Naive thymus-derived CD4-positive, alpha-beta T cell (primary cell): ENCODE measurements around the gene TMEM229B. TPM values are rescaled to one million over a fixed set of nuclear protein-coding genes. Genes with fewer than 3 reads are reported as not detected.

Source experiments
- ATAC-seq: fragments of 150-1000 bp; cut with Tn5 transposase; 2 replicates; pipeline ENCODE4 v1.10.0; 2021; ENCODE audit warnings: mild to moderate bottlenecking, moderate library complexity
- CTCF ChIA-PET: fragments of 350-600 bp; sonication (Branson Sonifier 250); formaldehyde crosslinking; loops from one replicate; lab custom pipeline; 2021; ENCODE audit warnings: antibody characterized with exemption; lab: Charles Lee
- POLR2A ChIA-PET: fragments of 350-600 bp; sonication (Branson Sonifier 250); formaldehyde crosslinking; loops from one replicate; lab custom pipeline; 2021; ENCODE audit warnings: antibody characterized with exemption, inconsistent platforms; lab: Charles Lee
- DNase-seq, 9 donors: peaks; one replicate each; pipeline versions ENCODE4 v3.0.0 to v3.0.0-alpha.2; 2020 to 2022; ENCODE audit warnings: mixed read lengths in 1 of 9
- H3K27ac ChIP-seq: one replicate; pipeline ENCODE4 v1.7.0; 2013; ENCODE audit warnings: mild to moderate bottlenecking, low read depth, low read length, moderate library complexity
- H3K27me3 ChIP-seq, 2 donors: one replicate each; pipeline ENCODE4 v1.7.0; 2013; ENCODE audit warnings: low read length in 2 of 2, mild to moderate bottlenecking in 2 of 2, moderate library complexity in 2 of 2; ENCODE audit not compliant: control insufficient read depth in 2 of 2, insufficient read depth in 2 of 2
- H3K36me3 ChIP-seq, 3 experiments: 1 replicate in 2 of 3; 2 replicates in 1 of 3; pipeline ENCODE4 v1.7.0; 2013; ENCODE audit warnings: low read length in 3 of 3, mild to moderate bottlenecking in 3 of 3, moderate library complexity in 1 of 3; ENCODE audit not compliant: insufficient read depth in 3 of 3, control insufficient read depth in 2 of 3
- H3K4me1 ChIP-seq, 2 donors: one replicate each; pipeline ENCODE4 v1.7.0; 2013; ENCODE audit warnings: low read length in 2 of 2, mild to moderate bottlenecking in 2 of 2, moderate library complexity in 1 of 2; ENCODE audit not compliant: control insufficient read depth in 2 of 2, insufficient read depth in 2 of 2
- H3K4me3 ChIP-seq: 2 replicates; pipeline ENCODE4 v1.7.0; 2013; ENCODE audit warnings: mild to moderate bottlenecking, low read length
- H3K9me3 ChIP-seq, 3 experiments: 1 replicate in 2 of 3; 2 replicates in 1 of 3; pipeline ENCODE4 v1.7.0; 2013; ENCODE audit warnings: low read length in 3 of 3; ENCODE audit not compliant: control insufficient read depth in 2 of 3
- H3K27ac Mint-ChIP-seq, 9 donors: one replicate each; pipeline ENCODE4 v1.8.0; 2020 to 2022; ENCODE audit warnings: mixed read lengths in 9 of 9, mild to moderate bottlenecking in 8 of 9, moderate library complexity in 5 of 9, inconsistent platforms in 2 of 9
- H3K27me3 Mint-ChIP-seq, 5 donors: one replicate each; pipeline ENCODE4 v1.8.0; 2021 to 2022; ENCODE audit warnings: mixed read lengths in 5 of 5, mild to moderate bottlenecking in 1 of 5
- H3K36me3 Mint-ChIP-seq, 5 donors: one replicate each; pipeline ENCODE4 v1.8.0; 2020 to 2022; ENCODE audit warnings: mixed read lengths in 5 of 5, mild to moderate bottlenecking in 3 of 5, inconsistent platforms in 1 of 5
- H3K4me1 Mint-ChIP-seq, 7 donors: one replicate each; pipeline ENCODE4 v1.8.0; 2020 to 2022; ENCODE audit warnings: mixed read lengths in 7 of 7, mild to moderate bottlenecking in 3 of 7, inconsistent platforms in 1 of 7
- H3K4me3 Mint-ChIP-seq, 10 donors: one replicate each; pipeline ENCODE4 v1.8.0; 2020 to 2022; ENCODE audit warnings: mild to moderate bottlenecking in 10 of 10, mixed read lengths in 10 of 10, moderate library complexity in 6 of 10, inconsistent platforms in 2 of 10
- H3K9me3 Mint-ChIP-seq, 11 donors: one replicate each; pipeline ENCODE4 v1.8.0; 2020 to 2022; ENCODE audit warnings: mixed read lengths in 11 of 11, mild to moderate bottlenecking in 4 of 11, inconsistent platforms in 1 of 11, moderate library complexity in 1 of 11
- intact Hi-C, 2 donors: fragments of 100-400 bp; cut with micrococcal nuclease; formaldehyde crosslinking; loops; one replicate each; pipeline ENCODE4 v1.15.1; 2023
- polyA plus RNA-seq, 2 donors: library from polyadenylated mRNA; unstranded; fragments of 300-500 nt; fragmentation: Illumina TruSeq; gene quantifications; one replicate each; pipeline ENCODE4 v1.2.3, GENCODE V29; 2021
- total RNA-seq, 6 experiments: library from RNA in 5 of 6; stranded (reverse) in 5 of 6; gene quantifications; 1 replicate in 5 of 6; 2 replicates in 1 of 6; pipeline ENCODE4 v1.2.3 and lab custom pipeline; 2021 to 2026

TMEM229B gene
- 10 to 100 TPM; 19.1 to 32.2 (median 30.6) TPM for total RNA-seq
- polyA plus RNA-seq: 10 to 100 TPM; 25.5 to 30.9 TPM
- total RNA-seq (lab: John Stamatoyannopoulos, UW): 23.4 reads per million, percentile 54 among the genes with 10 or more reads in this experiment

GRCh38 chr14:67487937-67488893 is at the start of gene TMEM229B:
TMEM229B (minus strand) TSS chr14:67488721; CDS start chr14:67473923, 14,798 bp downstream.
- ChIA-PET CTCF (interaction anchor here (0.7 to 1.9 kb wide), 6 partner anchors 22 to 129 kb away, joined by 3 to 6 read pairs (median 3); partner anchors contain the start of gene ATP6V1D), POLR2A (interaction anchor here (0.6 to 2.3 kb wide), 8 partner anchors 10 to 129 kb away, joined by 3 to 23 read pairs (median 6); partner anchors contain the start of genes ATP6V1D and EIF2S1)
- Mint-ChIP-seq H3K27ac (peak within 1 kb of the TSS; percentile 96 to 100 (median 99)), H3K36me3 (peaks cover 12 to 37% (median 27%) of the 10 kb centered on the region in 5 donors), H3K27me3 (peaks cover 0 to 4% (median 0%) of the 10 kb centered on the region in 5 donors), H3K4me3 (peak within 1 kb of the TSS; percentile 92 to 99 (median 98)), H3K9me3 (peaks cover 0 to 10% (median 6%) of the 10 kb centered on the region in 11 donors), H3K4me1 (peaks cover 46 to 76% (median 68%) of the 10 kb centered on the region in 7 donors)
- no peaks in the 10 kb centered on the region for H3K27me3 ChIP-seq
- peak within 1 kb of the TSS; percentile 74 for H3K4me3 ChIP-seq
- H3K27ac ChIP-seq: peak within 1 kb of the TSS; percentile 85
- peaks cover 0 to 5% (median 2%) of the 10 kb centered on the region in 3 experiments for H3K9me3 ChIP-seq
- H3K4me1 ChIP-seq: peaks cover 25 to 43% of the 10 kb centered on the region in 2 donors
- intact Hi-C loops: loop anchor here (1.0 to 5.0 kb wide), 5 partner anchors 24 to 45 kb away; partner anchors contain the start of gene PLEKHH1 (in 2 of the 2)
- peak; percentile 95 for ATAC-seq
- H3K36me3 ChIP-seq: peaks cover 6 to 28% (median 7%) of the 10 kb centered on the region in 3 experiments
- peak; percentile 45 to 86 (median 81) for DNase-seq

- no peak overlapping the region for H3K4me3 ChIP-seq
- POLR2A ChIA-PET: no interaction called here
- H3K27me3 ChIP-seq: no peaks in the 10 kb centered on the region
- H3K36me3 ChIP-seq: no peaks in the 10 kb centered on the region
- Mint-ChIP-seq H3K27ac (no peak overlapping the region), H3K4me3 (no peak overlapping the region), H3K4me1 (peaks cover 4 to 13% (median 7%) of the 10 kb centered on the region in 7 donors), H3K27me3 (peaks cover 16 to 53% (median 31%) of the 10 kb centered on the region in 5 donors), H3K9me3 (peaks cover 0 to 1% (median 0%) of the 10 kb centered on the region in 11 donors), H3K36me3 (no peaks in the 10 kb centered on the region)
- no peaks in the 10 kb centered on the region for H3K4me1 ChIP-seq
- DNase-seq: no peak
- intact Hi-C loops: no loop called here
- CTCF ChIA-PET: no interaction called here
- H3K9me3 ChIP-seq: no peaks in the 10 kb centered on the region
- no peak for ATAC-seq
- H3K27ac ChIP-seq: no peak overlapping the region
These were observed 49.2 kb upstream of the TMEM229B start for GRCh38 chr14:67537736-67538135.

GRCh38 chr14:67536087-67536486 is 47.6 kb upstream of the TMEM229B start:
- no peaks in the 10 kb centered on the region for H3K27me3 ChIP-seq
- intact Hi-C loops: no loop called here
- ChIA-PET POLR2A (no interaction called here), CTCF (interaction anchor here (1.8 kb wide), 1 partner anchor 10 kb away, joined by 5 read pairs; no protein-coding TSS in a partner anchor)
- DNase-seq (no peak), ATAC-seq (no peak)
- H3K9me3 Mint-ChIP-seq: peaks cover 0 to 1% (median 0%) of the 10 kb centered on the region in 11 donors
- H3K4me1 ChIP-seq: no peaks in the 10 kb centered on the region
- H3K27ac ChIP-seq: no peak overlapping the region
- peaks cover 0 to 8% (median 4%) of the 10 kb centered on the region in 7 donors for H3K4me1 Mint-ChIP-seq
- H3K4me3 Mint-ChIP-seq: no peak overlapping the region
- H3K4me3 ChIP-seq: no peak overlapping the region
- H3K36me3 Mint-ChIP-seq: no peaks in the 10 kb centered on the region
- H3K9me3 ChIP-seq: no peaks in the 10 kb centered on the region
- no peak overlapping the region for H3K27ac Mint-ChIP-seq
- H3K27me3 Mint-ChIP-seq: peaks cover 12 to 54% (median 21%) of the 10 kb centered on the region in 5 donors
- H3K36me3 ChIP-seq: no peaks in the 10 kb centered on the region

GRCh38 chr14:67533754-67534085 is 45.2 kb upstream of the TMEM229B start:
- no peak for DNase-seq
- ATAC-seq: no peak
- no peaks in the 10 kb centered on the region for H3K4me1 ChIP-seq
- peak overlapping the region; percentile 48 to 87 (median 74) for H3K4me3 Mint-ChIP-seq
- intact Hi-C loops: loop anchor here (1.0 to 5.0 kb wide), 3 partner anchors 19 to 46 kb away; partner anchors contain the start of gene TMEM229B (in 2 of the 2)
- CTCF ChIA-PET: no interaction called here
- H3K27me3 Mint-ChIP-seq: peaks cover 14 to 60% (median 22%) of the 10 kb centered on the region in 5 donors
- no peak overlapping the region for H3K27ac ChIP-seq
- POLR2A ChIA-PET: no interaction called here
- H3K27me3 ChIP-seq: no peaks in the 10 kb centered on the region
- peak overlapping the region; percentile 39 for H3K4me3 ChIP-seq
- H3K36me3 Mint-ChIP-seq: no peaks in the 10 kb centered on the region
- peaks cover 0 to 1% (median 0%) of the 10 kb centered on the region in 11 donors for H3K9me3 Mint-ChIP-seq
- peaks cover 0 to 8% (median 4%) of the 10 kb centered on the region in 7 donors for H3K4me1 Mint-ChIP-seq
- H3K9me3 ChIP-seq: no peaks in the 10 kb centered on the region
- no peaks in the 10 kb centered on the region for H3K36me3 ChIP-seq
- H3K27ac Mint-ChIP-seq: no peak overlapping the region

GRCh38 chr14:67532998-67533753 is 44.7 kb upstream of the TMEM229B start, which contains the start of gene PLEKHH1:
PLEKHH1 (plus strand) TSS chr14:67533290; CDS start chr14:67541868, 8,578 bp downstream.
- peak within 1 kb of the TSS; percentile 39 for H3K4me3 ChIP-seq
- DNase-seq: peak in 8 of 9 donors; percentile 15 to 72 (median 29)
- ChIA-PET CTCF (interaction anchor here (0.8 to 0.9 kb wide), 2 partner anchors 20 to 45 kb away, joined by 3 read pairs; no protein-coding TSS in a partner anchor), POLR2A (no interaction called here)
- H3K27ac ChIP-seq: no peak within 1 kb of the TSS
- Mint-ChIP-seq H3K27me3 (peaks cover 14 to 65% (median 22%) of the 10 kb centered on the region in 5 donors), H3K4me1 (peaks cover 0 to 8% (median 4%) of the 10 kb centered on the region in 7 donors), H3K27ac (peak within 1 kb of the TSS in 1 of 9 donors; percentile 15), H3K9me3 (no peaks in the 10 kb centered on the region), H3K4me3 (peak within 1 kb of the TSS; percentile 59 to 87 (median 74)), H3K36me3 (no peaks in the 10 kb centered on the region)
- intact Hi-C loops: loop anchor here (1.0 to 5.0 kb wide), 3 partner anchors 19 to 46 kb away; partner anchors contain the start of gene TMEM229B (in 2 of the 2)
- ATAC-seq: peak; percentile 76
- H3K4me1 ChIP-seq: no peaks in the 10 kb centered on the region
- H3K36me3 ChIP-seq: no peaks in the 10 kb centered on the region
- H3K27me3 ChIP-seq: no peaks in the 10 kb centered on the region
- H3K9me3 ChIP-seq: no peaks in the 10 kb centered on the region
